ENCODE measurements around the gene FAM217A.

DNA sequence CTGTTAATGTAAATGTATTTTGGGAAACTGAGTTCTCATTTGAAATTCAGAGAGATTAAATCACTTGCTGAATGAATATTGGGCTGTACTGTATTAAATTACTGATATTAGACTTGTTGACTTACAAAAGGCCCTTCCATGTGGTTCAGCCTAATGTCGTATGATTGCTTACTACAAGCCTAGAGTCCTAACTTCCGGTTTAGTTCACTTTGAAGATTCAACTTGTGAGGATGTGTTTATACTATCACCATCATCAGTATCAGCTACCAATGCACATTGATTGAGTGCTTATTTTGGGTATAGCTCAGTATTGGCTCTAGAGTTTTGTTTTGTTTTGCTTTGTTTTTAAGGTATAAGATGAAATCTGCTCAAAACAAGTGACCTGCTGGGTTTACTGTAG lies 48.3 kb downstream of the FAM217A start:
- no peak for TF ChIP-seq POLR2A (IDR thresholded peaks at IDR 0.05)
- TF ChIP-seq, protein P1, sequence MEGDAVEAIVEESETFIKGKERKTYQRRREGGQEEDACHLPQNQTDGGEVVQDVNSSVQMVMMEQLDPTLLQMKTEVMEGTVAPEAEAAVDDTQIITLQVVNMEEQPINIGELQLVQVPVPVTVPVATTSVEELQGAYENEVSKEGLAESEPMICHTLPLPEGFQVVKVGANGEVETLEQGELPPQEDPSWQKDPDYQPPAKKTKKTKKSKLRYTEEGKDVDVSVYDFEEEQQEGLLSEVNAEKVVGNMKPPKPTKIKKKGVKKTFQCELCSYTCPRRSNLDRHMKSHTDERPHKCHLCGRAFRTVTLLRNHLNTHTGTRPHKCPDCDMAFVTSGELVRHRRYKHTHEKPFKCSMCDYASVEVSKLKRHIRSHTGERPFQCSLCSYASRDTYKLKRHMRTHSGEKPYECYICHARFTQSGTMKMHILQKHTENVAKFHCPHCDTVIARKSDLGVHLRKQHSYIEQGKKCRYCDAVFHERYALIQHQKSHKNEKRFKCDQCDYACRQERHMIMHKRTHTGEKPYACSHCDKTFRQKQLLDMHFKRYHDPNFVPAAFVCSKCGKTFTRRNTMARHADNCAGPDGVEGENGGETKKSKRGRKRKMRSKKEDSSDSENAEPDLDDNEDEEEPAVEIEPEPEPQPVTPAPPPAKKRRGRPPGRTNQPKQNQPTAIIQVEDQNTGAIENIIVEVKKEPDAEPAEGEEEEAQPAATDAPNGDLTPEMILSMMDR (IDR thresholded peaks at IDR 0.05) = no peak

Measured in stomach (tissue), 4 donors.